Stomach smooth muscle (tissue), 2 donors: ENCODE measurements around the gene ANKRD24.
"Not testable (repeated sequence)": the region's sequence is repeated elsewhere in the genome, so short reads cannot be mapped to it uniquely, and the experiment has no call there.

ENCODE experiments used
- H3K27ac ChIP-seq: one replicate; pipeline ENCODE4 v1.7.0; 2013; ENCODE audit warnings: mild to moderate bottlenecking, low read length, inconsistent platforms
- H3K27me3 ChIP-seq, 2 donors: one replicate each; pipeline ENCODE4 v1.7.0; 2013; ENCODE audit warnings: low read length in 2 of 2; ENCODE audit not compliant: insufficient read depth in 2 of 2, control insufficient read depth in 1 of 2
- H3K36me3 ChIP-seq, 2 donors: one replicate each; pipeline ENCODE4 v1.7.0; 2013; ENCODE audit warnings: low read length in 2 of 2; ENCODE audit not compliant: control insufficient read depth in 2 of 2, insufficient read depth in 2 of 2
- H3K4me1 ChIP-seq: one replicate; pipeline ENCODE4 v1.7.0; 2013; ENCODE audit warnings: low read length; ENCODE audit not compliant: control insufficient read depth, insufficient read depth
- H3K4me3 ChIP-seq, 2 donors: one replicate each; pipeline ENCODE4 v1.7.0; 2013; ENCODE audit warnings: low read length in 2 of 2
- H3K9ac ChIP-seq, 2 donors: one replicate each; pipeline ENCODE4 v1.7.0; 2013; ENCODE audit warnings: low read length in 2 of 2, mild to moderate bottlenecking in 1 of 2
- H3K9me3 ChIP-seq, 2 donors: one replicate each; pipeline ENCODE4 v1.7.0; 2013; ENCODE audit warnings: low read length in 2 of 2; ENCODE audit not compliant: control insufficient read depth in 2 of 2
- donor health status: healthy.
- donor health status: Pancreatic carcinoma.

Gene ANKRD24

DNA sequence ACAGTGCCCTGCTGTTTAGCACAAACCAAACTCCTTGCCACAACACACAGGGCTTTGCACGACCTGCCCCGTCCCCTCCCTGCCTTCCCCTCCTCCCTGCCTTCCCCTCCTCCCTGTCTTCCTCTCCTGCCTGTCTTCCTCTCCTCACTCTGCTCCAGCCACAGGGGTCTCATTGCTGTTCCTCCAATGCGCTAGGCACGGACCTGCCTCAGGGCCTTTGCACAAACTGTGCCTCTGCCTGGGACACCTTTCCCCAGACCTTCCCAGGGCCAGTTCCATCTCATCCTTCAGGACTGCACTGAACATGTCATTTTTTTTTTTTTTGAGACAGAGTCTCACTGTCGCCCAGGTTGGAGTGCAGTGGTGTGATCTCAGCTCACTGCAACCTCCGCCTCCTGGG is 30.9 kb upstream of the ANKRD24 start:
- no peak overlapping the region for H3K4me3 ChIP-seq
- no peaks in the 10 kb centered on the region for H3K36me3 ChIP-seq
- no peaks in the 10 kb centered on the region for H3K4me1 ChIP-seq
- peaks cover 11 to 13% of the 10 kb centered on the region in 2 donors for H3K27me3 ChIP-seq
- H3K27ac ChIP-seq = no peak overlapping the region
- no peak overlapping the region for H3K9ac ChIP-seq
- H3K9me3 ChIP-seq = no peaks in the 10 kb centered on the region

DNA sequence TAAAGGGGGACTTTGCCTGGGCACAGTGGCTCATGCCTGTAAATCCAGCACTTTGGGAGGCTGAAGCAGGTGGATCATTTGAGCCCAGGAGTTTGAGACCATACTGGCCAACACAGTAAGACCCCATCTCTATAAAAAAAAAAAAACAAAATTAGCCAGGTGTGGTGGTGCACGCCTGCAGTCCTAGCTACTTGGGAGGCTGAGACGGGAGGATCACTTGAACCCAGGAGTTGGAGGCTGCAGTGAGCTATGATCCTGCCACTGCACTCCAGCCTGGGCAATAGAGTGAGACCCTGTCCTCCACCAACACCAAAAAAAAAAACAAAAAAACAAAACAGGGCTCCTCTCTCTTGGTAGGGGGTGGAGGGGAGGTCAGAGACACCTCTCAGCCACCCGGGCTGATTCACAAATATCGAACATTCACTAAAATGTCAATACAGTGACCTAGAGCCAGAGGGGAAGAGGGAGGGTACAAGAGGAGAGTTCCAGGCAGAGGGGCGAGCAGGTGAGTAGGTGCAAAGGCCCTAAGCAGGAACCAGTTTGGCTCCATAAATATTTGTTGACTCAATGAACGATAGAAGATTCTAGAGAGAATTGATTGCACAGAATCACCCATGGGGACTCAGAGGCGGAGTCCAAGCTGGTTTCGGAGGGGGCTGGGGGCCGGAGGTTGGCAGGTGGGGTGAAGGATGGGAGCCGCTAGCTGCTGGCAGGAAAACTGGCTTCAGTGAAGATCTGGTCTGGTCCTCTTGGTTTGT is 30.1 kb upstream of the ANKRD24 start:
- no peak overlapping the region for H3K4me3 ChIP-seq
- H3K27me3 ChIP-seq = peaks cover 11 to 13% of the 10 kb centered on the region in 2 donors
- no peaks in the 10 kb centered on the region for H3K4me1 ChIP-seq
- no peaks in the 10 kb centered on the region for H3K36me3 ChIP-seq
- no peaks in the 10 kb centered on the region for H3K9me3 ChIP-seq
- no peak overlapping the region for H3K27ac ChIP-seq
- no peak overlapping the region for H3K9ac ChIP-seq

DNA sequence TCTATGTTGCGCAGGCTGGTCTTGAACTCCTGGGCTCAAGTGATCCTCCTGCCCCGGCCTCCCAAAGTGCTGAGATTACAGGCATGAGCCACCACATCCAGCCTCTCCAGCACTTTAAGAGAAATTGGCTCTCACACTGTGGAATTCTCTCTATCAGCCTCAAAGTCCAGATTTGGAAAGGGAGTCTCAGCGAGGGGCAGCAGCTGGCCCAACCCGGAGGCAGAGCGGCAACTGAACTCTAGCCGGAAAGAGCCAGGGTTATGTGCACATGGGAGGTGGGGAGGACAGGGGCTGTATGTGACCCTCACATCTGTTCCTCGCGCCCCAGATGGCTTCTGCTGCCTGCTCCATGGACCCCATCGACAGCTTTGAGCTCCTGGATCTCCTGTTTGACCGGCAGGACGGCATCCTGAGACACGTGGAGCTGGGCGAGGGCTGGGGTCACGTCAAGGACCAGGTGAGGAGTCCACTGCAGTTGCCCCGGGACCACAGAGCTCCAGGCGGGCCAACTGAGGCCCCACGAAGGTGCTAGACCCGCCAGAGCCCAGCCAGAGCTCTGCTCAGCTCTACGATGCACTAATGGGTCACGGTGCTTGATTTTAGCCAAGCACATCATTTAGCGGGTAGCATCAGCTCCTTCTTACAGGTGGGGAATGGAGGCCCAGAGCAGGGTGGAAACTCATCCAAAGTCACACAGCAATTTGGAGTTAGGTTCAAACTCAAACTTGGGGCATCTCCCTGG is 27.7 kb upstream of the ANKRD24 start:
- Histone ChIP-seq H3K27me3 (peaks cover 8 to 12% of the 10 kb centered on the region in 2 donors), H3K9me3 (no peaks in the 10 kb centered on the region), H3K4me1 (no peaks in the 10 kb centered on the region), H3K4me3 (no peak overlapping the region), H3K9ac (no peak overlapping the region), H3K36me3 (no peaks in the 10 kb centered on the region), H3K27ac (no peak overlapping the region)

DNA sequence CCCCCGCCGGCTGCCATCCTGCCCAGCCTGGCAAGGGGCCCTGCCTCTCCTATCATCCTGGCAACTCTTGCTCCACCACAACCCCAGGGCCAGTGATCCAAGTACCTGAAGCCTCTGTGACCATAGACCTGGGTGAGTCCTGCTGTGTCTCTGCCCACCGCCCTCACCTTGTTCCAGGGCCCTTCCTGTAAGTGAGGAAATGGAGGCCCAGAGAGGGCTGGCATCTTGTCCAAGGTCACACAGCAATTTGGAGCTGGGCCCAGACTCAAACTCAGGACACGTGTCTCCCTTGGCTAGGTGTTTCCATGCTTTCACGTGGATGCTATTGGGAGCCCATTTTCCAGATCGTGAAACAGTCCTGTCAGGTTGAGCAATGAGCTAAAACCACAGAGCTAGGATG is 25.3 kb upstream of the ANKRD24 start:
- Histone ChIP-seq H3K9ac (no peak overlapping the region), H3K4me1 (no peaks in the 10 kb centered on the region), H3K27ac (no peak overlapping the region), H3K9me3 (no peaks in the 10 kb centered on the region), H3K27me3 (peaks cover 6 to 11% of the 10 kb centered on the region in 2 donors), H3K36me3 (no peaks in the 10 kb centered on the region), H3K4me3 (no peak overlapping the region)

GRCh38 chr19:4157971-4158370 is 24.5 kb upstream of the ANKRD24 start:
- not testable (repeated sequence) for H3K4me1 ChIP-seq, H3K27ac ChIP-seq, H3K9ac ChIP-seq, H3K36me3 ChIP-seq, H3K9me3 ChIP-seq, H3K4me3 ChIP-seq
- H3K27me3 ChIP-seq = peaks cover 6 to 11% of the 10 kb centered on the region in 2 donors

DNA sequence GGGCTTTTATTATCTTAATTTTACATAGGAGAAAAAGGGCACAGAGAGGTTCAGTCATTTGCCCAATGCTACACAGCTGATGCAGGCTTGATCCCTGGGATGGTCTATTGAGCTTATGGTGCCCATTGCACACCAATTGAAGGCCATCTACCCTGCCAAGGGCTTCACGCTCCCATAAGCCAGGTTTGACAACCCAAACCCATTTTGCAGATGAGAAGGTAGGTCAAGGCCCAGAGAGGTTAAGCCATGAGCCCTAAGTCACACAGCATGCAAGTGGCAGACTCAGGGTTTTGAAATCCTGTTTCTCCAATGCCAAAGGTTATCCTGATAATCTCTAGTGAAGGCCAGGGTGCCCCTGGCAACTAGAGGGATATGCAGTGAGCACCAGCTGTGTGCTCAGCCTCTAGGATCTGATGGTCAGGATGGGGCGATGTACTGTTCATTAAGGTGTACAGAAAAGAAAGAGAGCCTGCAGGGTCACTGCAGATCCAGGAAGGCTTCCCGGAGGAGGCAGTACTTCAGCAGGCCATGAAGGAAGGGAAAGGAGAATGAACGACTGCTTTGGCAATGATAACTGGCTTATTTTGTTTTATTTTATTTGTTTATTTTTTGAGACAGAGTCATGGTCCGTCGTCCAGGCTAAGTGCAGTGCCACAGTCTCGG is 20.9 kb upstream of the ANKRD24 start:
- H3K27ac ChIP-seq = no peak overlapping the region
- no peak overlapping the region for H3K9ac ChIP-seq
- H3K4me3 ChIP-seq = no peak overlapping the region
- H3K9me3 ChIP-seq = no peaks in the 10 kb centered on the region
- H3K4me1 ChIP-seq = no peaks in the 10 kb centered on the region
- no peaks in the 10 kb centered on the region for H3K36me3 ChIP-seq
- H3K27me3 ChIP-seq = peaks cover 1 to 10% of the 10 kb centered on the region in 2 donors

DNA sequence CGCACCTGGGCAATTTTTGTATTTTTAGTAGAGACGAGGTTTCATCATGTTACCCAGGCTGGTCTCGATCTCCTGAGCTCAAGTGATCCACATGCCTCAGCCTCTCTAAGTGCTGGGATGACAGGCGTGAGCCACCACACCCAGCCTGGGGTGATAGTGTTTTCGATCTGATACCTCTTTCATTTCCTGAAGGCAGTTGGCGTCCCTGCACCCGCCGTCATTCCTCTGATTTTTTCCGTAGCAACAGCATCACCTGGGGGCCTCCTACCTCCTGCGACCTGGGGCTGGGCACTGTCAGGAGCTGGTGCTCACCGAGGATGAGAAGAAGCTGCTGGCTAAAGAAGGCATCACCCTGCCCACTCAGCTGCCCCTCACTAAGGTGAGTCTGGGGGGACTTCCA is 18.2 kb upstream of the ANKRD24 start:
- H3K4me3 ChIP-seq = no peak overlapping the region
- H3K9me3 ChIP-seq = no peaks in the 10 kb centered on the region
- H3K27me3 ChIP-seq = peaks cover 3 to 10% of the 10 kb centered on the region in 2 donors
- H3K9ac ChIP-seq = no peak overlapping the region
- no peak overlapping the region for H3K27ac ChIP-seq
- H3K36me3 ChIP-seq = no peaks in the 10 kb centered on the region
- no peaks in the 10 kb centered on the region for H3K4me1 ChIP-seq

GRCh38 chr19:4171676-4172075 is 10.8 kb upstream of the ANKRD24 start:
- Histone ChIP-seq H3K27me3 (peaks cover 19 to 20% of the 10 kb centered on the region in 2 donors), H3K4me1 (peaks cover 2% of the 10 kb centered on the region), H3K36me3 (peaks cover 0 to 4% of the 10 kb centered on the region in 2 donors)

GRCh38 chr19:4172861-4173473 is 9.5 kb upstream of the ANKRD24 start:
- no peak overlapping the region for H3K9ac ChIP-seq
- no peaks in the 10 kb centered on the region for H3K9me3 ChIP-seq

More at GRCh38 chr19:4171676-4172075, 10.8 kb upstream of the ANKRD24 start:
- Histone ChIP-seq H3K4me3 (no peak overlapping the region), H3K27ac (no peak overlapping the region), H3K9me3 (no peaks in the 10 kb centered on the region), H3K9ac (no peak overlapping the region)

DNA sequence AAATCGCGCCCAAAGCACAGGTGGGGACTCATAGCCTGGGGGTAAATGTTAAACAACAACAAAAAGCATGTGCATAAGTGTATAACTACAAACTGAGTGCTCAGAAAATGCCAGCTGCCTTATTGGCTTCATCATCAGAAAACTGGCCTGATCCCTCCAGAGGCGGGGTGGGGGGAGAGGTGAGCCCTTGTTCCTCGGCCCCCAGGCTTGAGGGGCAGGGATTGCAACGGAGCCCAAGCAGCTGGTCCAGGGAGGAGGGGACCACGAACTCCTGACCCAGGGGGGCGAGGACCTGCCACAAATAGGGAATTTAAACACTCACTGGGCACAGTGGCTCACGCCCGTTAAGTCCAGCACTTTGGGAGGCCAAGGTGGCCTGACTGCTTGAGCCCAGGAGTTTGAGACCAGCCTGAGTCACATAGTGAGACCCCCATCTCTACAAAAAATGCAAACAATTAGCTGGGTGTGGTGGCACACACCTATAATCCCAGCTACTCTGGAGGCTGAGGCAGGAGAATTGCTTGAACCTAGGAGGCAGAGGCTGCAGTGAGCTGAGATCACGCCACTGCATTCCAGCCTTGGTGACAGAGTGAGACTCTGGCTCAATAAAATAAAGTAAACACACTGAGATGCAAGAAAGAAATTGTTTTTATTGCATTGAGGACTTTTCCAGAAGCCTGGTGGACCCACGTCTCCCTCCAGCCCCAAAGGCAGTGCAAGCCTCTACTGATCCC is 8.8 kb upstream of the ANKRD24 start:
- Histone ChIP-seq H3K9me3 (no peaks in the 10 kb centered on the region), H3K4me1 (peaks cover 2% of the 10 kb centered on the region), H3K36me3 (peaks cover 0 to 9% of the 10 kb centered on the region in 2 donors), H3K27me3 (peaks cover 19 to 20% of the 10 kb centered on the region in 2 donors), H3K4me3 (no peak overlapping the region), H3K9ac (no peak overlapping the region), H3K27ac (no peak overlapping the region)

More at GRCh38 chr19:4172861-4173473, 9.5 kb upstream of the ANKRD24 start:
- Histone ChIP-seq H3K4me3 (no peak overlapping the region), H3K36me3 (peaks cover 0 to 9% of the 10 kb centered on the region in 2 donors), H3K27me3 (peaks cover 19 to 20% of the 10 kb centered on the region in 2 donors), H3K4me1 (peaks cover 2% of the 10 kb centered on the region), H3K27ac (no peak overlapping the region)
